GM18517 (cell line): Measurements from ENCODE around the gene SEL1L2.

ENCODE experiments used
- ATAC-seq: cut with Tn5 transposase; IDR thresholded peaks from one replicate; pipeline ENCODE4 v1.9.1; 2021; ENCODE audit warnings: mild to moderate bottlenecking, moderate library complexity; ENCODE audit not compliant: unreplicated experiment

SEL1L2 gene

GRCh38 chr20:13934992-13935894 is 55.2 kb downstream of the SEL1L2 start:
- ATAC-seq: no peak

- ATAC-seq: no peak
Measured at GRCh38 chr20:13930281-13930680, 60.1 kb downstream of the SEL1L2 start.

GRCh38 chr20:13929836-13930235 is 60.6 kb downstream of the SEL1L2 start:
- no peak for ATAC-seq

- no peak for ATAC-seq
Measured at GRCh38 chr20:13928901-13929300, 61.5 kb downstream of the SEL1L2 start.

- ATAC-seq: no peak
Measured at GRCh38 chr20:13927171-13927570, 63.2 kb downstream of the SEL1L2 start.

- no peak for ATAC-seq
Measured at GRCh38 chr20:13922241-13922640, 68.2 kb downstream of the SEL1L2 start.

GRCh38 chr20:13915284-13915683 is 75.1 kb downstream of the SEL1L2 start:
- ATAC-seq: no peak

- ATAC-seq: no peak
Measured at GRCh38 chr20:13913572-13913971, 76.8 kb downstream of the SEL1L2 start.

- no peak for ATAC-seq
Measured at GRCh38 chr20:13913131-13913530, 77.3 kb downstream of the SEL1L2 start.

GRCh38 chr20:13910492-13910891 is 79.9 kb downstream of the SEL1L2 start:
- ATAC-seq: no peak

GRCh38 chr20:13909067-13909466 is 81.3 kb downstream of the SEL1L2 start:
- ATAC-seq: no peak

- ATAC-seq: no peak
Measured at GRCh38 chr20:13904766-13905165, 85.6 kb downstream of the SEL1L2 start.

GRCh38 chr20:13900496-13900895 is 89.9 kb downstream of the SEL1L2 start:
- ATAC-seq: no peak

- ATAC-seq: no peak
Measured at GRCh38 chr20:13898012-13898612, 92.3 kb downstream of the SEL1L2 start.

- ATAC-seq: no peak
Measured at GRCh38 chr20:13891575-13891974, 98.8 kb downstream of the SEL1L2 start.

- ATAC-seq: no peak
Measured at GRCh38 chr20:13884803-13885202, 105.6 kb downstream of the SEL1L2 start.

- no peak for ATAC-seq
Measured at GRCh38 chr20:13883425-13883824, 107.0 kb downstream of the SEL1L2 start.

- ATAC-seq: no peak
Measured at GRCh38 chr20:13878566-13878965, 111.8 kb downstream of the SEL1L2 start.

- no peak for ATAC-seq
Measured at GRCh38 chr20:13877793-13878192, 112.6 kb downstream of the SEL1L2 start.

GRCh38 chr20:13875265-13875811 is 115.1 kb downstream of the SEL1L2 start:
- ATAC-seq: no peak

GRCh38 chr20:13874394-13875157 is 115.8 kb downstream of the SEL1L2 start:
- no peak for ATAC-seq
